CD1c-positive myeloid dendritic cell (primary cell): ENCODE data around the gene ZBTB20.
"Not testable (repeated sequence)": the region's sequence is repeated elsewhere in the genome, so short reads cannot be mapped to it uniquely, and the experiment has no call there.

Experiments
- DNase-seq: peaks from one replicate; pipeline ENCODE4 v3.0.0-alpha.2; 2016; ENCODE audit errors: extremely low spot score

Gene ZBTB20

DNA sequence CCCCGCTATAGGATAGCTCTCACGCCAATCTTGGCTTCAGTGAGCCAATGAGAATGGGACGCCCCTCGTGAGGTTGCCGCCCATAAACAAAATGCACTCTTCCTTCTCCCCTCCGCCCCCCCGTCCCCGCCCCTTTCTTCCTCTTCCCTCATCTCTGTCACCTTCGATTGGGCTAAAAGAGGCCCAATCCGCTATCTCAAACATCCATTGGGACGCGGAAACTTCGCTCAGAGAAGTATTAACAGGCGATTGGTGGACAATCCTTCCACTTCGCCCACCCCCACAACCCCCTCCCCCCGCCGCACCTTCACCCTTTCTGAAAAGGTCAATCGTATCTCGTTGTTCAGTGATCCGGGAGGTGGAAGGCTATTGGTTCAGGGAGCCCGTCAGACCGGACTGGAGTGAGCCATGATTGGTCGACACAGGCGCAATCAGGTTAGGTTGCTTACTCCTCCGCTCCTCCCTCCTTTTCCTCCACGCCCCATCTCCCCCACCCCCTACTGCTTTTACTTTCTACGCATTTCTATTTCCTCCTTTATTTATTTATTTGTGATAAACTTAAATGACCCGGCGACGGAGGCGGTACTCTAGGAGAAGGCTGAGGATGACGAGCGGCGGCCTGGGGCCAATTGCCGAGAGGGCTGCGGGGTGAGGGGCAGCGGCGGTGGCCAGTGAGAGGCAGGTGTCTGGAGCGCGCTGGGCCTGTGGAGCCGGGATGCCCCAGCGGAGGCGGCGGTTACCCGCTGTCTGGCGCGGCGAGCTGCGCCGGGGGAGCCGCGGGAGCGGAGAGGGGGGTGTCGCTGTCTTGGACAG is 447 bp upstream of the ZBTB20 start:
- DNase-seq: peak; percentile 100

GRCh38 chr3:115146032-115146417 is 1.1 kb downstream of the ZBTB20 start:
- DNase-seq: peak; percentile 70

GRCh38 chr3:115141033-115141757 is 5.9 kb downstream of the ZBTB20 start:
- DNase-seq: no peak

GRCh38 chr3:115139072-115139471 is 8.0 kb downstream of the ZBTB20 start:
- no peak for DNase-seq

DNA sequence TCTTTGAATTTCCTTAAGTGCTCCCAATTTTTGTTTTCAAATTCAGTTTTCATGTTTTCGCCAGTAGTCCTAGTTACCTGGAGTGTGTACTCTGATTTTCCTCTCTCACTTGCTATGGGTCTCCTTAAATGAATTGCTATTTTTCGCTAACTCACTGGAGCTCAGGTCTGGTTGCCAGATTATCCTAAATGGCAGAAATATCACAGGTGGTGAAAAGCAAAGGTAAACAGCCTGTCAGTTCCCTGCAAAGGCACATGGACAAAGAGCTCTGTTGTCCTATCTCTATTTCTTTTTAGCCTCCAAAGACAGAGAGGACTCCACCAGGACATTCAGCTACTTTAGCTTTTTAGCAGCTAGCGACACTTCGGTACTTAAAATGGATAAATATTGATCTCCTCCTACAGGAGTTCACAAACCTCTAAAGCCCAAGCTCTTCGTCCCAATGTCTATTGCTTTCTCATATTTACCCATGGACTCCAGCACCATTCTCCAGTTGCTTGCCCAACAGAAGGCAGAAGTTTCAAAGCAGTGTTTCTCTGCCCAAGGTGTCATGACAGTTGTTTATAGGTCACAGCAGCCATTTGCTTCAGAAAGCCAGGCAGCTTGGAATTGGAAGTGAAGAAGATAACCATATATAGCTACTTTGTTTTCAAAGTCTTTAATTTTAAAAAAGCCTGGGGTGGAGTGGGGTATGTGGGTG is 12.3 kb downstream of the ZBTB20 start:
- DNase-seq: no peak

DNA sequence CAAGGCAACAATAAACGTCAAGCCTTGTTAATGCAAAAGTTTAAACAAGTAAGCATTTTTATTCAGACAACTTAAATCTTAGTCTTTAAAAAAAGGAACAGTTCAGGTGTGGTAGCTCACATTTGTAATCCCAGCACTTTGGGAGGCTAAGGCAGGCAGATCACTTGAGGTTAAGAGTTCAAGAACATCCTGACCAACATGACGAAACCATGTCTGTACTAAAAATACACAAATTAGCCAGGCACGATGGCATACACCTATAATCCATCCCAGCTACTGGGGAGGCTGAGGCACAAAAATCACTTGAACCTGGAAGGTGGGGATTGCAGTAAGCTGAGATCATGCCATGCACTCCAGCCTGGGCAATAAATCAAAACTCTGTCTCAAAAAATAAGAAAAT is 19.9 kb downstream of the ZBTB20 start:
- DNase-seq: no peak

DNA sequence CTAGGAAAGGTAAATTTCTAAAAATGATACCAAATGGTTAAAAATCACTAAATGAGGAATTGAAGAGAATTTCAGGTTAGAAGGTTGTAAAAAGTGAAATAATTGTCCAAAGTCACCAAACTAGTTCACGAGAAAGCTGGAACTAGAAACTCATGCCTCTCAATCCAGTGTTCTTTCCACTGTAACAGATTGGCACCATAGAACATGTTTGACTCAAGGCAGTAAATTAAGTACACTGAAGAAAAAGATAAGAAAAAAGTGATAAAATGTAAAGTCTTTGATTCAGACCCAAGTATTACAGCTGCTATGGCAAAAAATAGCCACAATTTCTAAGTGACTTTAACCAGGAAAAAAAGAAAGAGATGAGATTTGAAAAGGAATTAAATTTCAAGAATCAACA is 26.5 kb downstream of the ZBTB20 start:
- DNase-seq: no peak

DNA sequence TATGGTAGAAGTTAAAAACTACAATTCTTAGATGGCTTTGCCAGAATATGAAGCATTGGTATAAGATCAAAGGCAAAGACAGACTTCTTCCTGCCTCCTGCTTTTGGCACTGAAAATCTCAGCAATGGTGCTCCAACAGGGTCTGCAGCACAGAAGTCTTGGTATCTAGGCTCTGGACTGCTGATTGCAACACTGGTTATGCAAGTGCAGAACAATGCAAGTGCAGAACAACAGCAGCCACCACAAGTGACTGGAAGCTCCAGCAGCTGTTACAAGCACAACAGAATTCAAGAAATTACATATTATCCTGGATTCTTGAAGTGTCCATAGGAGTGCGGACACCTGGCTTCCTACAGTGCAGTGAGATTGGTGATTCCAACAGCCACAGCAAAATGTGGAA is 33.7 kb downstream of the ZBTB20 start:
- DNase-seq: no peak

- DNase-seq: no peak
These were observed 35.5 kb downstream of the ZBTB20 start for GRCh38 chr3:115111632-115112031.

GRCh38 chr3:115110830-115111229 is 36.3 kb downstream of the ZBTB20 start:
- no peak for DNase-seq

DNA sequence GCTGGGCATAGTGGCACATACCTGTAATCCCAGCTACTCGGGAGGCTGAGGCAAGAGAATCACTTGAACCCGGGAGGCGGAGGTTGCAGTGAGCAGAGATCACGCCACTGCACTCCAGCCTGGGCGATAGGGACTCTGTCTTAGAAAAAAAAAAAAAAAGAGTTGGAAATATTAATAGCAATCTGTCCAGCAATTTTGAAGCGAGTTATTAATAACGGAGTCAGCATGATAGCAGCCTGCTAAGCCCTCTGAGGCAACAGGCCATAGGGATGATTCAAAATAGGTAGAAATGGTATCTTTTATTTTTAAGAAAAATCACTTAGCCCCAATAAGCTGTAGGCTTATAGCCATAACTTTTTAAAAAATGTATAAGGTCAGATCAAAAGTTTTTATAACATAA is 37.0 kb downstream of the ZBTB20 start:
- DNase-seq: not testable (repeated sequence)

DNA sequence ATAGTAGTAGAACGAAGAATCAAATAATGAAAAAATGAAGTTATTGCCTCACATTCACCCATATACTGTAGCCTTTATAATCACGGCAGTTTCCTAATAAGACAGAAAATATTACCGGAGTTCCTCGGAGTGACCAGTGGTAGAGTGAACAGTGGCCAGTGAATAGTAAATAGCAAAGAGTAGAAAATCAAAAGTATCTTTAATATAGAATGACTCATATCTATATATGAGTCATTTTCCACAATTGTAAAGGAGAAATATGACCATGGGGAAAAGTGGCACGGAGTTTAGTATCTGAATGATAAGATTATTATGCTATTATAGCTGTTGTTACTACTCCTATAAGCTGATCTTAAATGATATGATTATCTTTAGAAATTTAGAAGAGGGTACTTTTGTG is 38.5 kb downstream of the ZBTB20 start:
- no peak for DNase-seq

DNA sequence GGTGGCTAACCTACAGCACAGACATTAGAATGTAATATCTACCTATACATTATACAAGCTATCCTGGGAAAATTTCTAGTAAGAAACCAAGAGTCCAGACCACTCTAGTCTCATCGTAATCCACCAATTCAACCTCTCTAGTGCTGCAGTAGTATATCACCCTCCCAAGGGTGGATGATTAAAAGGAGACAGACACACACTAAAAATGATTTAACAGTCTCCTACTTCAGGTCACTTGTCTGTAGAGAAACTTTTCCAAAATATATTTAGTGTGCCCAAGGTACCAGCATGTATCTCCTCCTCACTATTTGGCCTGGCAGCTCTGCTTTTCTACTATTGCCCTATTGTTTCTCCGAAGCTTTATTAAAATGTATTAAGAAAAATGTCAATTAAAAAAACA is 45.0 kb downstream of the ZBTB20 start:
- DNase-seq: no peak

DNA sequence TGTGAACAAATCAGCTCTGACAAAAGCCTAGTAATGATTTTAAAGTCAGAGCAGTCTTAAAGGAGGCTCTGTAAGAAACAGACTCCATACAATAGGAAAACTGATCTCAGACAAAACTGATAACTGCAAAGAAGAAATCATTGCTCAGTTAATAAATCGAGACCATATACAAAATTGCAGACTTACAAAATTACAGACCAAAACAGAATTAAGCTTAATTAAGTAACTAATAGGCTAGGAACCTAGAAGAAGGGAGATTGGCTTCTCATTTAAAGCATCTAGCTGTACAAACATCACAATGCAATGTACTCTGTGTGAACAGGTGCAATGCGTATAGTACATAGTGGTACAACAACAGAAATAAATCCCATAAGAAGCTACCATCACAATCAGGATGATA is 46.3 kb downstream of the ZBTB20 start:
- DNase-seq: no peak

- no peak for DNase-seq
These were observed 47.0 kb downstream of the ZBTB20 start for GRCh38 chr3:115099986-115100571.

DNA sequence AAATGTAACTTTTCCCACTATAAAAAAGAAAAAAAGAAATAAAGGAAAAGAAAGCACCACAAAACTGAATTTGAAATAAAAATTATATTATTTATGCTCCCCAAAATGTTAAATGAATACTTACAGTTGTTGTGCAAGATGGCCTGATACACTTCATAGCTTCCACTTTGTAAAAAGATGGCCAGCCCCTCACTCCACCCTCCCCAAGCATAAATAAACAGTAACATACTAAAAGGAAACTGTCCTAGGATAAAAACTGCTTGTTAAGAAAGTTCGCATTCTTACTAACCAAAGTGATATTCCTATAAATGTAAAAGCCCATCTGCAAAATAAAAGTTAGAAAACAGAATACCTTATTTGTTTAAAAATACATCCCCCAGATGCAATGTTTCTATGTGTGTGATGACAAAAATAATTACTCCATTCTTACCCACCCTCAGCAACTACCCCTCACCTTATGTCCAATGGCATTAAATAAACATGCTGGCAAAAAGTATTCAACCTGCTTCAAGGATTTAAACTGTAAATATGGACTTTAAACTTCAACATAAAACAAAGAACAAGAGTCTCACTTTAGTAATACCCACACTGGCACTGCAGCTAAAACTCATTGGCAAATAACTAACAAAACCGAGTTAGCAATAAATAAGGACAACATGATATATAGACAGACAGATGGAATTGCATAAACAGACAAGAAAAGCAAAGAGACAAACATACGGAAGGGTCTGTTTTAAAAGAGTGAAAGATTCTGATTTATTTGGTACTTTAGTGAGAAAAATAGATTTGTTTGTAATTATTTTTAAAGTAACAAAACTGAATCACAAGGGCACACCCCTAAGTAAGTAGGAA is 47.7 kb downstream of the ZBTB20 start:
- DNase-seq: no peak

DNA sequence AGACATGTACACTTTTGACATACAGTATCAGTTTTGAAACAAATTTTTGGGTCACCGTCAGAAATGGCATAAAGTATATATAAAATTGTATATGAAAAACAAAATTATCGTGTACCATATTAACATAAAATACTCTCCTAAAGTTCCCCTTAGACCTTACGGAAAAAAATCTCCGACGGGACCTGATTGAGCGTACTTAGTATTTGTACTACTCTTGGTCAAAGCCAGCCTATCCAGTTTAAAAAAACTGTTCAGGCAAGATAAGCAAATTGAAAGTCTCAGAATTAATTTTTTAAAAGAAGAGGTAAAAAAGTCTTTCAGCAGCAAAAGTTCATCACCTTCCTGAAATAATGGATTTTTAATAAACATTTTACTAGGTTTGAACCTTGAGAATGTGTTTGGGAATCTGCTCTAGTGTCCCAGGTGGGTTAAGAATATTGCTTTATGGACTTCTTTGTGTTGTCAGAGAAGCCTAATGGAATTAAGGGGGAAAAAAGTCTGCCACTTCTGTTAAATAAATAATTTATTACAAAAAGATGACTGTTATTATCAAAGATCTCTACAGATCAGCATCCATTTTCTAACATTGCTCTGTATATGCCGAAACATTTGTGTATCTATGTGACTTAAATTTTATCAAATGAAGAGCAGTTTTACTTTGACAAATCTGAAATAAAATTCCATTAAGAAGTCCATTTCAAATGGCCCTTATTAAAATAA is 48.6 kb downstream of the ZBTB20 start:
- no peak for DNase-seq

- DNase-seq: no peak
These were observed 51.9 kb downstream of the ZBTB20 start for GRCh38 chr3:115095236-115095635.

DNA sequence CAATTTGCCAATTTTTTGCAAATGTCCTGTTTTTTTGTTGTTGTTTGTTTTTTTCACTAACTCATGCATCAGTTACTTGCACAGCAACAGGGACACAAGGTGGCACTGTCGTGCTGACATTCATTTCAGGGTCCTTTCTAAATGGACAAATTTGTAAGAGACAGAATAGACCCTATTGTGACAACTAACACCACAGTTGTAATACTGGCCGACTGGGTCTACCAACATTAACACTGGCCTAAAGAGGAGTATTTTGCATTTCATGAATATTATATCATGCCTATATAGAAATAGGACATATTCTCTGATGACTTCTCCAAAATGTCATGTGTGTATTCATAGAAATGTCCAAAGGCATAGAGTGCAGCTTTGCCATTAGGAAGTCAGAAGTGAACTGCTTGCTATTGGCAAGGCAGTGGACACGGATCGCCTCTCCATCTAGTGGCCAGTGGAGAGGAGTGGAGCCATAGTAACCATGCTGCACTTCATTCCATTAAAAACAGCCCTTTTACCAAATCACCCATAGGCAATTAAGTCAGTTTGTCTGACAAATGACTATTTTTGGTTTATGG is 54.8 kb downstream of the ZBTB20 start:
- peak; percentile 37 for DNase-seq

GRCh38 chr3:115090712-115091111 is 56.4 kb downstream of the ZBTB20 start:
- no peak for DNase-seq
